ENCODE measurements around the gene CDH2.

GRCh38 chr18:28114472-28114871 lies 62.5 kb downstream of the CDH2 start:
- TF ChIP-seq CTCF (IDR thresholded peaks at IDR 0.05; ENCODE audit: low read depth, low read length) (no peak), EZH2phosphoT487 (IDR thresholded peaks at IDR 0.05; ENCODE audit: low read depth) (no peak)
